HCT116 (cell line): ENCODE results near the gene CLEC16A. TPM values are rescaled to one million over a fixed set of nuclear protein-coding genes. Genes with fewer than 3 reads are reported as not detected.

Source experiments
- ATAC-seq: fragments of 200-7000 bp; cut with Tn5 transposase; 2 replicates; pipeline ENCODE4 v1.9.1; 2020; ENCODE audit warnings: mild to moderate bottlenecking, moderate library complexity
- BruUV-seq: library from RNA; stranded (reverse); fragments of 400-500 nt; replicated peaks from 2 replicates; lab custom pipeline; 2021; lab: Mats Ljungman, UMichigan
- CTCF ChIA-PET: fragments of 300-600 bp; sonication (Branson Sonifier 250); formaldehyde crosslinking; loops from one replicate; lab custom pipeline; 2021; ENCODE audit warnings: antibody characterized with exemption; lab: Charles Lee
- POLR2A ChIA-PET: fragments of 300-600, 350-600 bp; sonication (Branson Sonifier 250); formaldehyde crosslinking; loops from one replicate; lab custom pipeline; 2021; ENCODE audit warnings: antibody characterized with exemption; lab: Charles Lee
- RAD21 ChIA-PET, 2 experiments: fragments of 300-600 bp; sonication (Branson Sonifier 250); formaldehyde crosslinking; loops; one replicate each; lab custom pipeline; 2023; ENCODE audit warnings: low total read pairs in 2 of 2; ENCODE audit not compliant: uncharacterized antibody in 2 of 2, unreplicated experiment in 2 of 2, low non-redundant PET in 1 of 2; lab: Charles Lee
- DNase-seq: peaks from one replicate; pipeline ENCODE4 v3.0.0-alpha.2; 2010; ENCODE audit warnings: low read depth, low spot score
- H2AFZ ChIP-seq: fragments of 200-600 bp; shearing (Covaris generic), sonication (generic); 2 replicates; pipeline ENCODE4 v1.6.1; 2017; ENCODE audit warnings: low read depth, mixed run types, mixed read lengths, antibody characterized with exemption, low read length; ENCODE audit not compliant: poor library complexity, severe bottlenecking
- H3K27ac ChIP-seq: 2 replicates; pipeline ENCODE4 v1.5.1; 2012; ENCODE audit warnings: low read depth, low read length
- H3K27me3 ChIP-seq: fragments of 200-600 bp; sonication (generic); 2 replicates; pipeline ENCODE4 v1.6.1; 2016; ENCODE audit warnings: mixed run types, low read length, mixed read lengths; ENCODE audit not compliant: insufficient read depth
- H3K36me3 ChIP-seq, 2 experiments: fragments of 200-500 bp in 1 of 2; fragments of 200-600 bp in 1 of 2; sonication (Bioruptor generic) in 1 of 2; sonication (generic) in 1 of 2; 2 replicates each; pipeline versions ENCODE4 v1.5.1 to v1.6.1; 2014 to 2016; ENCODE audit warnings: low read length in 2 of 2, inconsistent platforms in 1 of 2, mixed read lengths in 1 of 2, mixed run types in 1 of 2; ENCODE audit not compliant: insufficient read depth in 2 of 2, control insufficient read depth in 1 of 2
- H3K4me1 ChIP-seq, 2 experiments: fragments of 200-600 bp in 1 of 2; sonication (generic) in 1 of 2; 2 replicates each; pipeline versions ENCODE4 v1.5.1 to v1.6.1; 2012 to 2017; ENCODE audit warnings: low read length in 2 of 2, inconsistent platforms in 1 of 2, mild to moderate bottlenecking in 1 of 2, mixed read lengths in 1 of 2, mixed run types in 1 of 2, moderate library complexity in 1 of 2; ENCODE audit not compliant: insufficient read depth in 2 of 2, control insufficient read depth in 1 of 2
- H3K4me2 ChIP-seq: fragments of 200-600 bp; sonication (generic); 2 replicates; pipeline ENCODE4 v1.6.1; 2017; ENCODE audit warnings: mixed run types, low read length, mixed read lengths
- H3K4me3 ChIP-seq, 2 experiments: fragments of 200-600 bp in 1 of 2; sonication (generic) in 1 of 2; replicated peaks in 1 of 2; 2 replicates each; pipeline ENCODE4 v1.5.1; 2011 to 2016; ENCODE audit warnings: low read length in 2 of 2, control low read depth in 1 of 2, low read depth in 1 of 2, mild to moderate bottlenecking in 1 of 2, mixed read lengths in 1 of 2, mixed run types in 1 of 2
- H3K79me2 ChIP-seq: fragments of 200-600 bp; sonication (generic); 2 replicates; pipeline ENCODE4 v1.6.1; 2017; ENCODE audit warnings: mild to moderate bottlenecking, mixed run types, low read length, moderate library complexity, mixed read lengths; ENCODE audit not compliant: insufficient read depth
- H3K9ac ChIP-seq: fragments of 200-600 bp; sonication (generic); 2 replicates; pipeline ENCODE4 v1.6.1; 2016; ENCODE audit warnings: low read length, mixed read lengths
- H3K9me2 ChIP-seq: fragments of 200-600 bp; sonication (generic), shearing (Covaris generic); 2 replicates; pipeline ENCODE4 v1.6.1; 2017; ENCODE audit warnings: mixed run types, mild to moderate bottlenecking, moderate library complexity; ENCODE audit not compliant: insufficient read depth
- H3K9me3 ChIP-seq, 2 experiments: fragments of 200-500 bp in 1 of 2; fragments of 200-600 bp in 1 of 2; sonication (Bioruptor generic) in 1 of 2; sonication (generic) in 1 of 2; 2 replicates each; pipeline ENCODE4 v1.6.1; 2014 to 2017; ENCODE audit warnings: low read length in 2 of 2, mixed read lengths in 2 of 2, inconsistent platforms in 1 of 2, low read depth in 1 of 2, mild to moderate bottlenecking in 1 of 2, mixed run types in 1 of 2, moderate library complexity in 1 of 2; ENCODE audit not compliant: control insufficient read depth in 1 of 2, insufficient read depth in 1 of 2
- H4K20me1 ChIP-seq: fragments of 200-600 bp; sonication (generic), shearing (Covaris generic); 2 replicates; pipeline ENCODE4 v1.6.1; 2017; ENCODE audit warnings: mixed run types, mild to moderate bottlenecking, moderate library complexity; ENCODE audit not compliant: insufficient read depth
- CBX3 ChIP-seq: IDR thresholded peaks from 2 replicates; pipeline ENCODE4 v1.6.1; 2012; ENCODE audit warnings: low read depth
- CEBPB ChIP-seq: IDR thresholded peaks from 2 replicates; pipeline ENCODE4 v1.6.1; 2012; ENCODE audit warnings: low read depth
- EGR1 ChIP-seq: IDR thresholded peaks from 2 replicates; pipeline ENCODE4 v1.6.1; 2012; ENCODE audit warnings: low read depth
- EZH2 ChIP-seq: fragments of 200-600 bp; sonication (generic); IDR thresholded peaks from 2 replicates; pipeline ENCODE4 v1.6.1; 2017; ENCODE audit warnings: antibody characterized with exemption, mixed run types
- EZH2phosphoT487 ChIP-seq: fragments of 200-600 bp; IDR thresholded peaks from 2 replicates; pipeline ENCODE4 v1.6.1; 2018; ENCODE audit warnings: antibody characterized with exemption, borderline replicate concordance
- JUND ChIP-seq: IDR thresholded peaks from 2 replicates; pipeline ENCODE4 v1.6.1; 2012
- POLR2A ChIP-seq: IDR thresholded peaks from 2 replicates; pipeline ENCODE4 v1.7.0; 2011; ENCODE audit warnings: borderline replicate concordance; ENCODE audit not compliant: insufficient read depth, insufficient read length; ENCODE audit errors: extremely low read depth
- POLR2AphosphoS5 ChIP-seq: IDR thresholded peaks from 2 replicates; pipeline ENCODE4 v1.6.1; 2011; ENCODE audit warnings: mild to moderate bottlenecking, low read depth, low read length, moderate library complexity
- RAD21 ChIP-seq: IDR thresholded peaks from 2 replicates; pipeline ENCODE4 v1.6.1; 2012; ENCODE audit warnings: low read depth, mild to moderate bottlenecking
- SP1 ChIP-seq: IDR thresholded peaks from 2 replicates; pipeline ENCODE4 v1.6.1; 2012; ENCODE audit warnings: low read depth
- SRF ChIP-seq: IDR thresholded peaks from 2 replicates; pipeline ENCODE4 v1.6.1; 2012; ENCODE audit warnings: low read depth
- TCF7L2 ChIP-seq: IDR thresholded peaks from 2 replicates; pipeline ENCODE4 v1.7.0; 2011; ENCODE audit warnings: borderline replicate concordance, inconsistent platforms; ENCODE audit not compliant: insufficient read depth, insufficient read length; ENCODE audit errors: extremely low read depth
- YY1 ChIP-seq: IDR thresholded peaks from 2 replicates; pipeline ENCODE4 v1.6.1; 2011; ENCODE audit warnings: low read length, low read depth, moderate library complexity, mild to moderate bottlenecking; ENCODE audit not compliant: insufficient replicate concordance; ENCODE audit errors: extremely low read depth
- ZFX ChIP-seq: fragments of 450-650 bp; IDR thresholded peaks from 2 replicates; pipeline ENCODE4 v1.6.1; 2017
- ZNF274 ChIP-seq: fragments of 200-500 bp; sonication (Bioruptor generic); IDR thresholded peaks from 2 replicates; pipeline ENCODE4 v1.6.1; 2014; ENCODE audit warnings: mild to moderate bottlenecking, low read depth, low read length, inconsistent platforms
- intact Hi-C: fragments of 100-400 bp; cut with micrococcal nuclease; formaldehyde crosslinking; loops from 2 replicates; pipeline ENCODE4 v1.10.0; 2022
- total RNA-seq: library from RNA; stranded (reverse); gene quantifications from one replicate; pipeline ENCODE4 v1.2.1, GENCODE V29; 2021; ENCODE audit not compliant: unreplicated experiment
- TF ChIP-seq, protein P1 (sequence below): IDR thresholded peaks from 2 replicates; pipeline ENCODE4 v1.6.1; 2012
- TF ChIP-seq, protein P2 (sequence below), 3 experiments: fragments of 200-600 bp in 1 of 3; sonication (generic) in 1 of 3; IDR thresholded peaks in 2 of 3; conservative IDR thresholded peaks in 1 of 3; 2 replicates each; pipeline ENCODE4 v1.5.1; 2012 to 2017; ENCODE audit warnings: low read depth in 2 of 3, low read length in 2 of 3, antibody characterized with exemption in 1 of 3, borderline replicate concordance in 1 of 3, control low read depth in 1 of 3, mild to moderate bottlenecking in 1 of 3, mixed read lengths in 1 of 3, mixed run types in 1 of 3, moderate library complexity in 1 of 3; ENCODE audit not compliant: insufficient read depth in 1 of 3

CLEC16A gene
- total RNA-seq, 1 experiment from 2014 or later = 18.0 TPM

DNA sequence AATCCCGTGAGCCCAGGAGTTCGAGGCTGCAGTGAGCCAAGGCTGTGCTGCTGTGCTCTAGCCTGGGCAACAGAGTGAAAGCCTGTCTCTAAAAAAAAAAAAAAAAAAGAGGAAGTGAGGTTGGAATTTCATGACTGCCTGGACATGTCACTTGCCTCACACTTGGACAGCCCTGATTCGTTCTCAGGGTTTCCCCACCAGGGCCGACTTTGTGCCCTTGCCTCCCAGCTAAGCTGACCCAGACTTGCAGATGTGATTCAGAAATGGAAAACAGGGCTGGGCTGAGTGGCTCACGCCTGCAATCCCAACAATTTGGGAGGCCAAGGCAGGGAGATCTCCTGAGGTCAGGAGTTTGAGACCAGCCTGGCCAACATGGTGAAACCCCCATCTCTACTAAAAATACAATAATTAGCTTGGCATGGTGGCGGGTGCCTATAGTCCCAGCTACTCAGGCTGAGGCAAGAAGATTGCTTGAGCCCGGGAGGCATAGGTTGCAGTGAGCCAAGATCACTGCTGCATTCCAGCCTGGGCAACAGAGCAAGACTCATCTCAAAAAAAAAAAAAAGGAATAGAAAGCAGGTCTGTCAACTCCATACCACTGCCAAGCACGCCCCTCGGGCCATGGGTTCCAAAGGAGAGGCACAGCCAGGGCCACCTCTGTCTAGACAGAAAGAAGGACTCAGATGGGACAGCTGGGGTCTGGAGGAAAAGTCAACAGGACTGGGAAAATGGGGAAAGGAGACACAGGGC is 264.7 kb downstream of the CLEC16A start:
- no peak overlapping the region for H2AFZ ChIP-seq
- no peak for ATAC-seq
- no peaks in the 10 kb centered on the region for H3K79me2 ChIP-seq
- H3K9ac ChIP-seq = no peak overlapping the region
- H4K20me1 ChIP-seq = no peaks in the 10 kb centered on the region
- no peak overlapping the region for H3K27ac ChIP-seq
- intact Hi-C loops = no loop called here
- RAD21 ChIA-PET = no interaction called here
- CTCF ChIA-PET = no interaction called here
- TF ChIP-seq ZFX (no peak), YY1 (no peak), ZNF274 (no peak), CEBPB (no peak), POLR2A (no peak)
- TF ChIP-seq, protein P1, sequence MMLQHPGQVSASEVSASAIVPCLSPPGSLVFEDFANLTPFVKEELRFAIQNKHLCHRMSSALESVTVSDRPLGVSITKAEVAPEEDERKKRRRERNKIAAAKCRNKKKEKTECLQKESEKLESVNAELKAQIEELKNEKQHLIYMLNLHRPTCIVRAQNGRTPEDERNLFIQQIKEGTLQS = no peak
- no peak overlapping the region for H3K4me2 ChIP-seq
- H3K27me3 ChIP-seq = no peaks in the 10 kb centered on the region
- no peaks in the 10 kb centered on the region for H3K9me2 ChIP-seq
- DNase-seq = no peak
- peaks cover 0 to 17% of the 10 kb centered on the region in 2 experiments; a peak in 1 of 4 replicates for H3K9me3 ChIP-seq
- no peak overlapping the region for H3K4me3 ChIP-seq
- H3K4me1 ChIP-seq = peaks cover 0 to 7% of the 10 kb centered on the region in 2 experiments; a peak in 1 of 4 replicates
- BruUV-seq = no TSS peak
- H3K36me3 ChIP-seq = no peaks in the 10 kb centered on the region
- POLR2A ChIA-PET = no interaction called here

DNA sequence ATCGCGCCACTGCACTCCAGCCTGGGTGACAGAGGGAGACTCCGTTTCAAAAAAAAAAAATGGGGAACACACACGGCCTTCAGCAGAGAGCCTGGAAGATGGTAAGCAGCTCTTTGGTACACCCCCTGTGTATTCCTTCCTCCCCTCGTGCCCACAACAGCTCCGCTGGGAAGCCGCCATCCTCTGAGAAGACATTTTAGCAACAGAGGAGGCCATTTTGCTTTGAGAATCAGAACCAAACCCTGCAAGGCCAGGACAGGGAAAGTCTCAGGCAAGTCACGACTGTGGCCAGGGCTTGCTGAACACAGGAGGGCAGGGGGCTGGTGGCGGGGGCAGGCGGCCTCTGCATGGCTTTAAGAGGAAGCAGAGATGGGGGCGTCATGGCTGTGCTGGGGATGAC is 265.9 kb downstream of the CLEC16A start:
- Histone ChIP-seq H3K9ac (no peak overlapping the region), H3K4me3 (no peak overlapping the region), H3K9me3 (peaks cover 0 to 17% of the 10 kb centered on the region in 2 experiments; a peak in 1 of 4 replicates), H4K20me1 (no peaks in the 10 kb centered on the region), H3K4me2 (no peak overlapping the region), H3K4me1 (no peaks in the 10 kb centered on the region), H3K79me2 (no peaks in the 10 kb centered on the region), H3K27me3 (no peaks in the 10 kb centered on the region), H3K36me3 (no peaks in the 10 kb centered on the region), H3K27ac (no peak overlapping the region), H3K9me2 (no peaks in the 10 kb centered on the region), H2AFZ (no peak overlapping the region)
- ChIA-PET CTCF (no interaction called here), POLR2A (no interaction called here), RAD21 (no interaction called here)
- BruUV-seq = no TSS peak
- intact Hi-C loops = no loop called here
- ATAC-seq = no peak
- DNase-seq = no peak
- TF ChIP-seq EZH2 (no peak), EZH2phosphoT487 (no peak), POLR2AphosphoS5 (no peak), RAD21 (no peak), SP1 (no peak), CBX3 (no peak), JUND (no peak), EGR1 (no peak), YY1 (no peak), CEBPB (no peak), SRF (no peak), TCF7L2 (no peak)
- TF ChIP-seq, protein P2, sequence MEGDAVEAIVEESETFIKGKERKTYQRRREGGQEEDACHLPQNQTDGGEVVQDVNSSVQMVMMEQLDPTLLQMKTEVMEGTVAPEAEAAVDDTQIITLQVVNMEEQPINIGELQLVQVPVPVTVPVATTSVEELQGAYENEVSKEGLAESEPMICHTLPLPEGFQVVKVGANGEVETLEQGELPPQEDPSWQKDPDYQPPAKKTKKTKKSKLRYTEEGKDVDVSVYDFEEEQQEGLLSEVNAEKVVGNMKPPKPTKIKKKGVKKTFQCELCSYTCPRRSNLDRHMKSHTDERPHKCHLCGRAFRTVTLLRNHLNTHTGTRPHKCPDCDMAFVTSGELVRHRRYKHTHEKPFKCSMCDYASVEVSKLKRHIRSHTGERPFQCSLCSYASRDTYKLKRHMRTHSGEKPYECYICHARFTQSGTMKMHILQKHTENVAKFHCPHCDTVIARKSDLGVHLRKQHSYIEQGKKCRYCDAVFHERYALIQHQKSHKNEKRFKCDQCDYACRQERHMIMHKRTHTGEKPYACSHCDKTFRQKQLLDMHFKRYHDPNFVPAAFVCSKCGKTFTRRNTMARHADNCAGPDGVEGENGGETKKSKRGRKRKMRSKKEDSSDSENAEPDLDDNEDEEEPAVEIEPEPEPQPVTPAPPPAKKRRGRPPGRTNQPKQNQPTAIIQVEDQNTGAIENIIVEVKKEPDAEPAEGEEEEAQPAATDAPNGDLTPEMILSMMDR (IDR thresholded peaks at IDR 0.05 in 2 of 3, conservative IDR thresholded peaks at IDR 0.05 in 1 of 3; ENCODE audit: borderline replicate concordance in 1 of 3, insufficient read depth in 1 of 3, low read depth in 2 of 3, low read length in 2 of 3) = no peak
